MM.1S (cell line): ENCODE results near the gene VCL.

Experiments used
- DNase-seq: peaks from one replicate; pipeline ENCODE4 v3.0.0-alpha.2; 2015
- H2AFZ ChIP-seq: fragments of 300-600 bp; sonication (generic); 2 replicates; pipeline ENCODE4 v1.6.0; 2016; ENCODE audit warnings: antibody characterized with exemption, low read length
- H3F3A ChIP-seq: fragments of 300-600 bp; sonication (generic); 2 replicates; pipeline ENCODE4 v1.6.1; 2016; ENCODE audit warnings: mild to moderate bottlenecking, antibody characterized with exemption, low read length, moderate library complexity, mixed read lengths; ENCODE audit not compliant: insufficient read depth
- H3K27ac ChIP-seq: fragments of 300-600 bp; sonication (generic); 2 replicates; pipeline ENCODE4 v1.5.1; 2016; ENCODE audit warnings: mild to moderate bottlenecking, low read length
- H3K27me3 ChIP-seq: fragments of 300-600 bp; sonication (generic); replicated peaks from 2 replicates; pipeline ENCODE4 v1.6.0; 2016; ENCODE audit warnings: low read length; ENCODE audit not compliant: insufficient read depth
- H3K36me3 ChIP-seq: fragments of 300-600 bp; sonication (generic); replicated peaks from 2 replicates; pipeline ENCODE4 v1.6.1; 2016; ENCODE audit warnings: mild to moderate bottlenecking, low read length, mixed read lengths; ENCODE audit not compliant: insufficient read depth
- H3K4me1 ChIP-seq: fragments of 300-600 bp; sonication (generic); 2 replicates; pipeline ENCODE4 v1.6.1; 2016; ENCODE audit warnings: low read length, mixed read lengths
- H3K4me2 ChIP-seq: fragments of 300-600 bp; sonication (generic); 2 replicates; pipeline ENCODE4 v1.6.0; 2016; ENCODE audit warnings: low read depth, low read length
- H3K4me3 ChIP-seq: fragments of 300-600 bp; sonication (generic); 2 replicates; pipeline ENCODE4 v1.5.1; 2016; ENCODE audit warnings: low read length, mixed read lengths
- H3K79me2 ChIP-seq: fragments of 300-600 bp; sonication (generic); 2 replicates; pipeline ENCODE4 v1.6.1; 2016; ENCODE audit warnings: mixed run types, low read length, mixed read lengths
- H3K9ac ChIP-seq: fragments of 300-600 bp; sonication (generic); 2 replicates; pipeline ENCODE4 v1.6.1; 2016; ENCODE audit warnings: low read length, mixed read lengths
- H3K9me2 ChIP-seq: fragments of 300-600 bp; sonication (generic); replicated peaks from 2 replicates; pipeline ENCODE4 v1.6.1; 2016; ENCODE audit warnings: mild to moderate bottlenecking, low read length, mixed read lengths; ENCODE audit not compliant: insufficient read depth
- H3K9me3 ChIP-seq: fragments of 300-600 bp; sonication (generic); replicated peaks from 2 replicates; pipeline ENCODE4 v1.6.1; 2016; ENCODE audit warnings: mild to moderate bottlenecking, low read length, mixed read lengths; ENCODE audit not compliant: insufficient read depth
- H4K20me1 ChIP-seq: fragments of 300-600 bp; sonication (generic); 2 replicates; pipeline ENCODE4 v1.6.1; 2016; ENCODE audit warnings: mild to moderate bottlenecking, low read length, moderate library complexity, mixed read lengths; ENCODE audit not compliant: insufficient read depth
- EZH2 ChIP-seq: fragments of 300-600 bp; sonication (generic); optimal IDR thresholded peaks from 2 replicates; pipeline ENCODE3; 2017; ENCODE audit warnings: low read depth, mild to moderate bottlenecking, antibody characterized with exemption, low read length, mixed read lengths
- EZH2phosphoT487 ChIP-seq: fragments of 300-600 bp; sonication (generic); IDR thresholded peaks from 2 replicates; pipeline ENCODE4 v1.6.1; 2018; ENCODE audit warnings: antibody characterized with exemption, low read length
- TF ChIP-seq, protein P1 (sequence below): fragments of 300-600 bp; sonication (generic); IDR thresholded peaks from 2 replicates; pipeline ENCODE4 v1.5.1; 2016; ENCODE audit warnings: antibody characterized with exemption, low read length, mixed read lengths

Gene VCL

DNA sequence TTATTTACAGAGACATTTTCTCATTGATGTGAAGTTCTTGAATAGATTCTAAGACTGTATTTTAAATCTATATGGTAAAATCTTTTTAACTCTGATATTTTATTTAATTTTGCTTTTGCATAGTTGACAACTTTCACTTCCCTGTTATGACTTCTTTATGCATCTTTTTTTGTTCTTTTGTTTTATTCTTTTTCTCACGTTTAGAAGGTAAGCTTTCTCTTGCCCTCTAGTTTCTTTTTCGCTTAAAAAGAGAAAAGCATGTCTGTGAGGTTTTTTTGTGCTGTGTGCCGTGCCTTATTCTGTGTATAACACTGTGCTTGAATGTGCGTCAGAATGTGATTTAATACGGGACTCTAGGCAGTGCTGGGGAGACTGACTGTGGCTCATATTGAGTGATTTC, 78.0 kb downstream of the VCL start:
- H2AFZ ChIP-seq = no peak overlapping the region
- no peak overlapping the region for H3K27ac ChIP-seq
- H3K9ac ChIP-seq = no peak overlapping the region
- no peak for TF ChIP-seq EZH2phosphoT487
- TF ChIP-seq, protein P1, sequence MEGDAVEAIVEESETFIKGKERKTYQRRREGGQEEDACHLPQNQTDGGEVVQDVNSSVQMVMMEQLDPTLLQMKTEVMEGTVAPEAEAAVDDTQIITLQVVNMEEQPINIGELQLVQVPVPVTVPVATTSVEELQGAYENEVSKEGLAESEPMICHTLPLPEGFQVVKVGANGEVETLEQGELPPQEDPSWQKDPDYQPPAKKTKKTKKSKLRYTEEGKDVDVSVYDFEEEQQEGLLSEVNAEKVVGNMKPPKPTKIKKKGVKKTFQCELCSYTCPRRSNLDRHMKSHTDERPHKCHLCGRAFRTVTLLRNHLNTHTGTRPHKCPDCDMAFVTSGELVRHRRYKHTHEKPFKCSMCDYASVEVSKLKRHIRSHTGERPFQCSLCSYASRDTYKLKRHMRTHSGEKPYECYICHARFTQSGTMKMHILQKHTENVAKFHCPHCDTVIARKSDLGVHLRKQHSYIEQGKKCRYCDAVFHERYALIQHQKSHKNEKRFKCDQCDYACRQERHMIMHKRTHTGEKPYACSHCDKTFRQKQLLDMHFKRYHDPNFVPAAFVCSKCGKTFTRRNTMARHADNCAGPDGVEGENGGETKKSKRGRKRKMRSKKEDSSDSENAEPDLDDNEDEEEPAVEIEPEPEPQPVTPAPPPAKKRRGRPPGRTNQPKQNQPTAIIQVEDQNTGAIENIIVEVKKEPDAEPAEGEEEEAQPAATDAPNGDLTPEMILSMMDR = no peak
- TF ChIP-seq EZH2 = no peak
- H3K36me3 ChIP-seq = no peaks in the 10 kb centered on the region
- no peak overlapping the region for H3K4me3 ChIP-seq
- H4K20me1 ChIP-seq = no peaks in the 10 kb centered on the region
- H3K79me2 ChIP-seq = no peaks in the 10 kb centered on the region
- H3K9me3 ChIP-seq = no peaks in the 10 kb centered on the region
- H3K9me2 ChIP-seq = no peaks in the 10 kb centered on the region
- no peak for DNase-seq
- H3K4me1 ChIP-seq = no peaks in the 10 kb centered on the region
- H3K27me3 ChIP-seq = no peaks in the 10 kb centered on the region
- H3K4me2 ChIP-seq = no peak overlapping the region
- H3F3A ChIP-seq = no peaks in the 10 kb centered on the region

DNA sequence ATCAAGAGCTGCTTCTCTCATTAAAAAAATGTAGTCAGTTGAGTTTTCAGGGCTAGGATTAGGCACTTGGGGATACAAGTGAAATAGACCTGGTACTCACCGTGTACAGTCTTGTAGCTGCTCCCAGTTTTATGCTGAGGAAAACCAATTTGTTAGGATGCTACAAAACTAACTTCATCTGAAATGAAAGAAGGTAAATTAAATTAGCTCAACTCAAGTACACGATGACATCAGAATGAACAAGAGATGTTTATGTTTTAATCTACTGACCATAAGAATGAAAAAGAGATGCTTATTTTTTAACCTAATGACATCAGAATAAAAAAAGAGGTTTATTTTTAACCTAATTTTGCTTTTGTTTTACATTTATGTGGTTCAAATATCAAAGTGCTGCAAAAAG, 79.0 kb downstream of the VCL start:
- Histone ChIP-seq H3K4me1 (no peaks in the 10 kb centered on the region), H3K4me3 (no peak overlapping the region), H3F3A (no peaks in the 10 kb centered on the region), H3K9ac (no peak overlapping the region), H2AFZ (no peak overlapping the region), H3K9me3 (no peaks in the 10 kb centered on the region), H3K4me2 (no peak overlapping the region), H3K36me3 (no peaks in the 10 kb centered on the region), H3K9me2 (no peaks in the 10 kb centered on the region), H3K27me3 (no peaks in the 10 kb centered on the region), H3K27ac (no peak overlapping the region), H3K79me2 (no peaks in the 10 kb centered on the region), H4K20me1 (no peaks in the 10 kb centered on the region)
- TF ChIP-seq EZH2phosphoT487 (no peak), EZH2 (no peak)
- TF ChIP-seq, protein P1 = no peak
- DNase-seq = no peak

- no peak overlapping the region for H3K4me3 ChIP-seq
- no peak overlapping the region for H2AFZ ChIP-seq
- no peaks in the 10 kb centered on the region for H3K4me1 ChIP-seq
- no peak overlapping the region for H3K9ac ChIP-seq
- H4K20me1 ChIP-seq = no peaks in the 10 kb centered on the region
- H3K9me3 ChIP-seq = no peaks in the 10 kb centered on the region
- H3K27me3 ChIP-seq = no peaks in the 10 kb centered on the region
- no peaks in the 10 kb centered on the region for H3K9me2 ChIP-seq
- no peak overlapping the region for H3K27ac ChIP-seq
- TF ChIP-seq, protein P1 = no peak
- TF ChIP-seq EZH2phosphoT487 (no peak), EZH2 (no peak)
- no peaks in the 10 kb centered on the region for H3K36me3 ChIP-seq
- H3F3A ChIP-seq = no peaks in the 10 kb centered on the region
- H3K79me2 ChIP-seq = no peaks in the 10 kb centered on the region
- no peak for DNase-seq
- H3K4me2 ChIP-seq = no peak overlapping the region
Measured at GRCh38 chr10:74077416-74077815, 79.5 kb downstream of the VCL start.
